GM21619 (cell line): Measurements from ENCODE around the gene IDH3B.
"Not testable (repeated sequence)": the region's sequence is repeated elsewhere in the genome, so short reads cannot be mapped to it uniquely, and the experiment has no call there.

ENCODE experiments used
- ATAC-seq: cut with Tn5 transposase; IDR thresholded peaks from one replicate; pipeline ENCODE4 v1.9.1; 2021; ENCODE audit not compliant: unreplicated experiment

Gene IDH3B

DNA sequence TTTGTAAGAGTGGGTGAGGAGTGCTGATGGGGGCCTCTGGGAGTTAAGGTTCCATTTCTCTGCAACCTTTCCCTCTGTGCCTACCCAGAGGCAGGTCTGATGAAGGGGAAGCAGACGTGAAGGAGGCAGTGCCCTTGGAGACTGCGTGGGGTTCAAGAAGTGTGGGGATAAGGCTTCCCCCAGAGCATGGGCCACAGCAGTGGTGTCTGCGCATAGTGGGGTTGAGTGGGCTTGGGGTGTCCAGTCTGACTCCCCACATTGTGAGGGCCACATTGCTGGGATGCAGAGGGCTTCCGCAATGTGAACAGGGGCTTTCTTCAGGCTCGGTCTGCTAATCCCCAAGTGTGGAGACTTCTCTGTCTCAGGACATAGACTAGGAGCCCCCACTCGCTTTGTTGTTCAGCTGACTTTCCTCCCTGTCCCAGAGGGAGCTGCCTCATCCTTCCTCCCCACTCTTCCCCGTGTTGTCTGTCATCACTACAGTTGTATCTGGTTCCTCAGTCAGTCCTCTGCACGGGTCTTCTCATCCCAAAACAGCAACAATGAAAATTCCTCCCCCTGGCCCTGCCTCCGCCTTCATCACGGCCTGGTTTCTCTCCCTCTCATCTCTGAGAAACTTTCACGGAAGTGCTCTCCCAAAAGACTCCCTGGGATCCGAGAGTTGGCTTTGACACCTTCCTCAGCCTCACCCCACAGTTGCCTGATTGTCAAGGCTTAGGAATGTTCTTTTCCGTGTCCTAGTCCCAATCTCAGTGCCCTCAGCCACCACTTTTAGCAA is 31.4 kb upstream of the IDH3B start:
- ATAC-seq = no peak

DNA sequence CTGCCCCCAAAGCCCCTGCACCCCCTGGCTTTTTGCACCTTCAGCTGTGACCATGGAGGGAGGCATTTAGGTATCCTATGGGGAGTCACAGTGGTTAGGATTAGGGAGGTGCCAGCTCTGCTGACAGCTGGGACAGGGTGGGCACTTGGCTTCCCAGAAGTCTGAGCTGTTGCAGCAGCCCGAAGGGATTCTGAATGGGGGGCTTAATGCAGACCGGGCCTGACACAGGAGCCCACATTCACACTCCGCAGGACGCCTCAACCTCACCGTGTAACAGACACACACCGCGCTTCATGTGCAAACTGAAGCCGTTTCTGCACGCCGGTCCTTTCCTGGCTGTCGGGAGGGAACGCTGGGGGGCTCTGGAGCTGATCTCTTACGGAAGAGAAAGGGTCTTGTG is 30.5 kb upstream of the IDH3B start:
- ATAC-seq = no peak

DNA sequence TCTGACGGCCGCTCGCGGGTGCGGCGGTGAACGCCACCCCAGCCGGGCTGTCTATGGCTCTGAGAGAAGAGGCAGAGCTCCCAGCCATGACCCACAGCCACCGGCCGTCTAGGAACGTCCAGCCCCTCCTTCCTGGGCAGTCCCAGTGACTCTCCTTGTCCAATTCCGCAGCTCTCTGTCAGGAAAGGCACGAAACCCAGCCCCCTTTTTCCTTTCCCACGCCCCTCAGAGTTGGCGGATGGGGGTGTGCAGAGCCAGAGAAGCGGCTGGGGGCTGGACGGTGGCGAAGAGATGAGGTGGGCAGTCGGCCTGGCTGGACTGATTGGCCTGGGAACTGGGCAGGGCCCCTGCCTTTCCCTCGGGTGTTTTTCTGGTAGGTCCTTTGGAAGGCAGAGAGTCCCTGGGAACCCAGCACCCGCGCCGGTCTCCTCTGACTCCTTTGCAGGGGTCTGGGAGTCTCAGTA is 30.0 kb upstream of the IDH3B start:
- no peak for ATAC-seq

DNA sequence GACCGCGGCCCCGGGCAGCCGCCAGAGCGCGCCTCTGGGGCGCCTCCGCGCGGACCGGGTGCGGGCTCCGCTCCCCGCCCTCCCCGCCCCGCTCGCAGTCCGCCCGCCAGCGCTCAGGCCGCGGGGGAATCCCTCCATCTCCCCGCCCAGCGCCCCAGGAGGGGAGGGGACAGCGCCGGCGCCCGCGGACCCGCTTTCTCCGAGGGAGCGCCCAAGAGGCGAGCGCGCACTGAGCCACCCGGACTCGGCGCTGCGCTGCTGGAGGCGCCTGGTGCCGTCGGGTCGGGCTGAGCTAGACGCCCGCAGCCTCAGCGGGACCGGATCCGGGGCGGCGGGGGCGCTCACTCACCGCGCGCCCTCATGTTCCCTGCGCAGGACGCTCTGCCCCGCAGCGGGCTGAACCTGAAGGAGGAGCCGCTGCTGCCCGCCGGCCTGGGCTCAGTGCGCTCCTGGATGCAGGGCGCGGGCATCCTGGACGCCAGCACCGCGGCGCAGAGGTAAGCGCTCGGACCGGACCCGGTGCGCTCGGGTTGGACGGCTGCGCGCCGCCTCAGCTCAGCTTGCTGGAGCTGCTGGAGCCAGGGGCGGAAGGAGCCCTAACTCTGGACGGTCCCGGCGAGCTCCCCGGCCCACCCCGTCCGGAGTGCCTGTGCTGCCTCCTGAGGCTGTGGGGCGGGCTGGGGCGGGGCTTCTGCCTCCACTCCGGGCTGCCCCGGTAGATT is 29.4 kb upstream of the IDH3B start:
- no peak for ATAC-seq

DNA sequence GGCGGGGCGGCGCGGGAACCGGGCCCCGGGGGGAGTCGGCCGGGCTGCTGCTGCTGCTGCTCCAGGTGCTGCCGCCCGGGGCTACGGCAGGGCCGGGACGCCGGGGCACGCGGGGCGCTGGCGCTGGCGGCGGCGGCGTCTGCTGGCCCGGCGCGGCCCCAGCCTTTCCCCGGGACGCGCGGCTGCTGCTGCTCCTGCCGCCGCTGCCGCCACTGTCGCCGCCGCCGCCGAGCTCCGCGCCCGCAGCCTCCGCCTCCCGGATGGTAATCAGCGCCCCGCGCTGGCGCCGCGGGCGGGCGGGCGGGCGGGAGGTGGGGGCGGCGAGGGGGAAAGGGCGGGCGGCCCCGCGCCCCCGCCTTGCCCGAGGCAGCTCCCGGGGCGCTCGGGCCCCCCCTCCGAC is 28.9 kb upstream of the IDH3B start:
- ATAC-seq = no peak

DNA sequence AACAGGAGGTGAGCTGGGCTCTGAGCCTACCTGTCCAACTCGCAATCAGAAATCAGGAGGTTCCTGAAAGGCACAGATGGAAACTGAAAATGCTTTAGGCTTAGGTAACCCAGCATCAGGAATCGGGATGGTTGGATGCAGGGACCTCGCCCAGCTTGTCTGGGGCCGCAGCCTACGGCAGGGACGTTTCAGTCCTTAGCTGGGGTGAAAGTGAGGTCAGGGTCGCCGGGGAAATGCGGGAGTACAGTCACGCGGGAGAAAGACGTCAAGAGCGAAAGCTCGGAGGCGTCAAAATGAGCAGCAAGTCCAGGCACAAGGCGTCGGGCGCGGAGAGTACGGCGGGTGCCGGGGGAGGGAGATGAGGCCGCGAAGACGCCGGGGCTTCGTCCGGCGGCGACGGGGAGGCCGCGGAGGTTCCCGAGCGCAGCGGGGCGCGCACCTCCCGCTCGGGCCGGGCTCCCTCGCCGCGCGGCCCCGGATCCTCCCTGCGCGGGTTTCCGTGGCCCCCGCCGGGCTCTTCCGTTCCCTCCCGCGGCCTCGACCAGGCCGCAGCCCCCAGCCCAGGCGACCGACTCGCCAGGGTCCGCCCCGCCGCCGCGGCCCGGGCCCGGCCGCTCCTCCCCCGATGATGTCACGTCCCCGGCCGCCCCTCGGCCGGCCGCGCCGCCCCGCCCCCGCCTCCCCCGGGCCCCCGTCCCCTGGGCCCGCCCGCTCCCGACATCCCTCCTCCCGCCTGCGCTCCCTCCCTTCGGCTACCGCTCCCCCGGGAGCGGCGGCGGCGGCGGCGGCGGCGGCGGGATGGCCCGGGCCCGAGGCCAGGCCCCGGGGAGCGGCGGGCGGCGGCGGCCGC is 28.2 kb upstream of the IDH3B start, which contains the start of gene EBF4:
EBF4 (plus strand) TSS at position 745 of the 850 bp plus-strand sequence. CDS start 866 bp downstream, outside the sequence.
- ATAC-seq = no peak

DNA sequence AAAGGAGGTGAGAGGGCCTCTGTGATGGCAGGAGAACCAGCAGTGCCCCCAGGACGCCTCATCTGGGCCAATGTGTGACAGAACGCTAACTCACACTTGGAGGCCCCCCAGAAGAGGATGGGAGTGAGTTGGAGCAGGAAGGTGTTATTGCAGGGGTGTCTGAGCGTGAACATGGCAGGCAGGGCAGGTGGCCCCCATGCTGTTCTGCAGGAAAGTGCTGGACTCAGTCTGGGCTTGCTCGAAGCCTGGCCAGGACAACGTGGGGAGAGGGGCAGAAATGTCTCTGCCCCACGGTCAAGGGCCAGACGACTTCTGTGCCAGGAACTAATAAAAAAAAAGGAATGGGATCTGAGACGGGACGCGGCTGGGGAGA is 27.6 kb upstream of the IDH3B start:
- ATAC-seq = no peak

DNA sequence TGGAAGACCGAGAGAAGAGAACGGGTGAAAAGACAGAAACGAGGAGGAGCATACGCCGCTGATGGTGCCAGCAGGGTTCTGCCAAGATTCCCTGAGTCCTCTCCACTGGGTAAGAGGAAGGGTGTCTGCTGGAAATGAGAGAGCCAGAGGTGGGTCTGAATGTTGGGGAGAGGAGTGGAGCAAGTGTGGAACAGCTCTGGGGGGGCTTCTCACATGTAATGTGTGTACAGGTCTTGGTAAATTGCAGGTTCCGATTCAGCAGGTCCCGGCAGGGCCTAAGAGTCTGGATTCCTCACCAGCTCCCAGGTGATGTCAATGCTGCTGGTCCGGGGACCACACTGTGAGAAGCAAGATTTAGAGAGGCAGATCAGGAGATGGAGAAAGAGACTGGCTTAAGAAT is 27.1 kb upstream of the IDH3B start:
- no peak for ATAC-seq

DNA sequence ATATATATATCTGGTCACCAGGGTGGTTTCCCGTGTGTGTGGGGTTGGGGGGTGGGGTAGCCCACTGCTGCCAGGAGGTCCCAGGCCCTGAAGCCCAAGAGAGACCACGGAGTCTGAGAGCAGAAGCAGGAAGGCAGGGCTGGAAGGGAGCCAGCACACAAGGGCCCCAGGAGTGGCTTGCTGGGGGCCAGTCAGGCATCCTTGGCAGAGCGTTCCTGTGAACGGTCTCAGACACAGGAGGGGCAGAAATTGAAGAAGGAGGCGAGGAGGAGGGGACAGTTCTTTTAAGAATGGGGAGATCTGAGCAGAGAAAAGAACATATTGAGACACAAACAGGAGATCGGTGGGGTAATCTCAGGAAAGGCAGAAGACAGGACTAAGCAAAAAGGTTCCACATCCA is 26.7 kb upstream of the IDH3B start:
- no peak for ATAC-seq

DNA sequence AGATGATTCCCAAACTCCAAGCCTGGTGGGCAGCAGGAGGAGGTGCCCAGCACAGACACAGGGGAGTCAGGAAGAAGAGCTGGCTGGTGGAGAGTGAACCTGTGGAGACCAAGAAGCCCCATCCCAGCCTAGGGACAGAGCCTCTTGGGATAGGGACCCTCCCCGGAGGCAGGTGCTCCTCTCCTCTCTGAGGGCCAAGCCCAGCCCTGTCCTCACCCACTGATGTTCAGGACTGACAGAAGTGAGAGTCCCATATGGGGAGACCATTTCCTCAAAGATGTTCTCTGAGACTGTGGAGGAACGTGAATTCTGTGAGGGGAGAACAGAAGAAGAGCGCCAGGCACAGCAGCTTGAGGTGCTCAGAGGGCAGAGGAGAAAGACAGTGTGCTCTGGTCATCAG is 26.2 kb upstream of the IDH3B start:
- no peak for ATAC-seq

DNA sequence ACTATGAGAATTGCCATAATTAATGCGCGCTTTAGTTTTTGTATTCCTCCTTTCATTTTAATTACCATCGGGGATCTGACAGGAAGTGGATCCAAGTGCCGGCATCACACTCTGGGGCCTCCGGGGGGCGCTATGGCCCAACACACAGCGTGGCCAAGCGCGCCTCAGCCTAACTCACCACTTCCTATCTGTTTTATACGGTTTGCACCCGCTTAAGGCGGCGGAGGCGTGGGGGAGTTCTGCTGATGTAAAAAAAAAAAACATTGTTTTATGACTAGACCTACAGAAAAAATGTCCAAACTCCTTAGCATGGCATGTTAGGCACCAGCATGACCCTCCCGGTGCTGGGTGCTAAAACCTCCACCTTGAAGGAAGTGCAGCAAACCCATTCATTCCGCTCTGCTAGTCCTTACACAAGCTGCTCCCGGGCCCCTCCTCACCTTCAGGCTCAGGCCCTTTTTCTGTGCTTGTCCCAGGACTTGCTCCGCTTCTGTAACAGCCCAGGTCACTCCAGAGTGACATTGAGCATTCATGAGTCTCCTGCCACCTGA is 24.1 kb upstream of the IDH3B start:
- ATAC-seq = no peak

DNA sequence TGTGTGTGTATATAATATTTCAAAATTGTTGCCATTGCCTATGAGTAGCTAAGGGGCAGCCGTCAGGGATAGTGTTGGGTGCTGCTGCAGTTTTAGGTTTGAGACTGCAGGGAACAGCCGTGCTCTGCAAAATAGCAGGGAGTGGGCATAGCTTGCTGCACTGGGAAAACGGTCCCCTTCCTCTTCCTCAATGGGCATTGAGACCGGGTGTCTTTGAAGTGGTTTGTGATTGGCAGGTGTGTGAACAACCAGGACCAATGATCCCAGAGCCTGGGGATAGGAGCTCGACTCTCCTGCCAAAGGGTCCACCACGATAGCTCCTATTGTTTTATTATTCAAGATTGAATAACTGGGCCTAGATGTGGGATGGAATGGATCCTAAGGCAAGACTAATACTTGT is 23.5 kb upstream of the IDH3B start:
- no peak for ATAC-seq

DNA sequence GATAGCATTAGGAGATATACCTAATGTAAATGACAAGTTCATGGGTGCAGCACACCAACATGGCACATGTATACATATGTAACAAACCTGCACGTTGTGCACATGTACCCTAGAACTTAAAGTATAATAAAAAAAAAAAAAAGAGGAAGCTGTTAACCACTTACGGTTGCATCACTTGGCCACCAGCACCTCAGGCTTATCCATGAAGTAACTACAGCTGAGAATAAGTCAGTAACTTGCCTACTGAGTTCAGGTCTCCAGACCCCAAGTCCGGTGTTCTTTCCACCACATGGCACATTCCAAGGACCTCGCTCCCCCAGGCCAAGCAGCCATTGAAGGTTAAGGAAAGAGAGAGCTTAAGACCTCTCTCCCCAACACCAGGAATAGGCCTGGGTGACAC is 20.8 kb upstream of the IDH3B start:
- not testable (repeated sequence) for ATAC-seq

DNA sequence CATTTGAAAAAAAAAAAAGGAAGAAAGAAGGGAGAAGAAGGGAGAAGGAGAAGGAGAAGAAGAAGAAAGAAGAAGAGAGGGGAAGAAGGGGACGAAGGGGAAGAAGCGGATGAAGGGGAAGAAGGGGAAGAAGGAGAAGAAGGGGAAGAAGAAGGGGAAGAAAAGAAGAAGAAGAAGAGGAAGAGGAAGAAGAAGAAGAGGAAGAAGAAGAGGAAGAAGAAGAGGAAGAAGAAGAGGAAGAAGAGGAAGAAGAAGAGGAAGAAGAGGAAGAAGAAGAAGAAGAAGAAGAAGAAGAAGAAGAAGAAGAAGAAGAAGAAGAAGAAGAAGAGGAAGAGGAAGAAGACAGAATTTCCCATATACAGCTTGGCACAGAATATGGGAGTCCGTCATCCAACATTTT is 18.0 kb upstream of the IDH3B start:
- ATAC-seq = not testable (repeated sequence)

DNA sequence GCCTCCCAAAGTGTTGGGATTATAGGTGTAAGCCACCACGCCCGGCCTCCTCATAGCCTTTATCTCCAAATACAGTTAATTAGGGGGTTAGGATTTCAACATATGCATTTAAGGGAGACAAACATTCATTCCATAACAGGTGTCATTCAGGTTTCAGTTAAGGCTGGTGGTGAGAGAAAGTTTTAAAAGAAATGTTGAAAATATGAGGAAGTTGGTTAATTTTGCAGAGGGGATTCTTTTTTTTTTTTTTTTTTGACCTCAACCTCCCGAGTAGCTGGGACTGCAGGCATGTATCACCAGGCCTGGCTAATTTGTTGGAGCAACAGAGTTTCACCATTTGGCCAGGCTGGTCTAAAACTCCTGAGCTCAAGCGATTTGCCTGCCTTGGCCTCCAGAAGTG is 16.0 kb upstream of the IDH3B start:
- no peak for ATAC-seq

DNA sequence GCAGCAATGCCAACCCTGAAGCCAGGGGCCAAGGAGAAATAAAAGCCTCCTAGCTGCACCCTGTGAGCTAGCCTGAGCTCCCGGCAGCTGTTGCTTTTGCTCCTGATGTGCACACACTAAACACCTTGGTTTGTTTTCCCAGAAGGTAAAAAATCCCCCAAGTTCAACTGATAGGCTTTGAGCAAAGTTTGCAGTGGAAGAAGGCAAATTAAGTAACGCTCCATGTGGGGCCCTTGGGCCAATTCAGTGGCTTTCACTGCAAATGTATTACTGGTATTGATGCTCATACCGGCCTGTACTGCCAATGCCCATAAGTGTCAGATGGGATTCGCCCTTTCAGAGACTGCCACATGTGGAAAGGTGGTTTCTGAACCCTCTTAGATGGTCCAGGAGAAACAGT is 9.4 kb upstream of the IDH3B start:
- no peak for ATAC-seq

DNA sequence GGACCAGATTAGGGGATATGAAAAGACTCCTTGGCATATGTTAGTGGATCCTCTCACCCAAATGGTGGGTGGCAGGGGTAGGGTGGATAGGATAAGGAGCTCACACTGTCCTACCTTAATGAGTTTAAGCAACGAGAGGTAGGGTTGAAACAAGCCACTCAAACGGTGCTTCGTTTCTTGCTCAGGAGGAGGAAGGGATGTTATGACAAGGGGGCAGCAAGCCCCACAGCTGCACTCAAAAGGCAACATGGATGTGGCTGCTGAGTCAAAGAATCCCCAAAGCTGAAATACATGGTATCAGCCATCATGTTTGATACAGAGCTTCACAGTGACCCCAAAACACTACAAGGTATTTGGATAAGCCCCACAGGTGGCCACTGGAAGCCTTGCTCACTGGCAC is 8.4 kb upstream of the IDH3B start:
- ATAC-seq = no peak

DNA sequence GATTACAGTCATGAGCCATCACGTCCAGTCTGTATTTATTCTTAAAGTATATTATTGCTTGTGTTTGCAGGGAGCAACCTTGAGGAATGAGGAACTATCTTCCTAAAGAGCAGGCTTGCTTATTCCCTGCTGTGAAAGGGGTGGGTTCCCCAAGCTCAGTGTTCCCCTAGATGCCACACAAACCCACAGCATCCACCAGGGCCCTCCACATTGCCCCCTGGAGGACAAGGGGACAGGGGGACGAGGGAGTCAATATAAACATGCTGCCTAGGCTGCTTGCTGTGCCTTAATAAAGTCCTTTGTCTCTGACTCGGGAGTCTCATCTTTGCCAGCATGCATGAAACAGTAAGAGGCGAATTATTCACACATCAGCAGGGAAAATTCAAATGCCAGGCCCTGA is 8.0 kb upstream of the IDH3B start:
- no peak for ATAC-seq

DNA sequence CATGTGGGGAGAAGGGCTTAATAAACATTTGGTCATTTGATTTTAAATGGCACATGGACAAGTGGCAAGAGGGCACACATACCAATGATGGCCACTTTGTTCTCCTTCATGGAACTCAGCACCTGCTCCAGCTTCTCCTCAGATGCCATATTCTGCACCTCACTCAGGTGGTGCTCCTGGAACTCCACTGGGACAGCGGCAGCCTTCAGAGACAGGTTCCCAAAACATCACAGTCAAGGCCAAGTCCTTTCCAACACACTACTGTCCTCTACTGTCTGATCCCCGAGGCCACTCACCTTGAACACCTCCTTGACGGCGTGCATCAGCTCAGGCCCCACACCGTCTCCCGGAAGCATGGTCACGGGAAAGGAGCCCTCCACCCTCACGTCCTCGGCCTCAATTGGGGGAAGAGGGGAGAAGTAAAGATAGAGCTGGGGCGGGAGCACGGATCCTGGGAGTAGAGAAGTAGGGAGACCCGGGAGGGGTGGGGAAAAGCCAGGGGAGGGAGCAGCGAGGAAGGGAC is 591 bp downstream of the IDH3B start:
- ATAC-seq = no peak

DNA sequence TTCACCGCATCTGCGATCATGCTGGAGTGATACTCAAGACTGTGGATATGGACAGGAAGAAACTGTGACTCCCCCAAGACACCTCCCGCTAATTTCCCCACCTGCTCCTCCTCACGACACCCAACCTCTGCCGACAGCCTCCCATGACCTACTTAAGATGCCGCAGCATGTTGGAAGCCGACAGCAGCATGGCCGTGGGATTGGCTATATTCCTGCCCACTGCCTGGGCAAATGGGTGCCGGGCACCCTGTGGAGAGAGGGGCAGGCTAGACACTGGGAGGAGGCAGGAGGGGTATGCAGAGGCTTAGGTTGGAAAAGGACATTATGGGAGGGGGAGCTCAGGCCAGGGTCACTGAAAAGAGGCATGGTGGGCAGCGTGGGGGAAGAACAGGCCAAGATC is 4.5 kb downstream of the IDH3B start:
- no peak for ATAC-seq
